Measurements from ENCODE around the gene FARSA. TPM values are rescaled to one million over a fixed set of nuclear protein-coding genes. Genes with fewer than 3 reads are reported as not detected.
A peak's percentile ranks its signal among the peaks of the same experiment; 100 is the strongest.
"Not testable (repeated sequence)": the region's sequence is repeated elsewhere in the genome, so short reads cannot be mapped to it uniquely, and the experiment has no call there.

FARSA gene
- total RNA-seq, 1 experiment from 2014 or later, result 192 TPM

DNA sequence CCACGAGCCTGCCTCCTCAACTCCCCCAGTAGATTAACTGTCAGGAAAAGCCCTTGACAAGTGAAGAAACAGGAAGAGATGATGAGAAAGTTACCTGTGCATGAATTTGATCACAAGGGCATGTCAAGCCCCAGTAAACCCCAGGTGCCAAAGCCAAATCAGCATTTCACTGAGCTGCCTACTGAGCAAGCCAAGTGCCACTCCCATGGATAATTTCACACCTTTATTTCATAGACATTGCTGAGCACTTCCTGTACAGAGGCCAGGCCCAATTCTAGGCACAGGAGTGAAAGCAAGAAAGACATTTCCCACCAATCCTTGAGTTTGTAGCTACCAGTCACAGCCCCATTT, 21.1 kb upstream of the FARSA start:
- no peak for DNase-seq (ENCODE audit: low read depth)

DNA sequence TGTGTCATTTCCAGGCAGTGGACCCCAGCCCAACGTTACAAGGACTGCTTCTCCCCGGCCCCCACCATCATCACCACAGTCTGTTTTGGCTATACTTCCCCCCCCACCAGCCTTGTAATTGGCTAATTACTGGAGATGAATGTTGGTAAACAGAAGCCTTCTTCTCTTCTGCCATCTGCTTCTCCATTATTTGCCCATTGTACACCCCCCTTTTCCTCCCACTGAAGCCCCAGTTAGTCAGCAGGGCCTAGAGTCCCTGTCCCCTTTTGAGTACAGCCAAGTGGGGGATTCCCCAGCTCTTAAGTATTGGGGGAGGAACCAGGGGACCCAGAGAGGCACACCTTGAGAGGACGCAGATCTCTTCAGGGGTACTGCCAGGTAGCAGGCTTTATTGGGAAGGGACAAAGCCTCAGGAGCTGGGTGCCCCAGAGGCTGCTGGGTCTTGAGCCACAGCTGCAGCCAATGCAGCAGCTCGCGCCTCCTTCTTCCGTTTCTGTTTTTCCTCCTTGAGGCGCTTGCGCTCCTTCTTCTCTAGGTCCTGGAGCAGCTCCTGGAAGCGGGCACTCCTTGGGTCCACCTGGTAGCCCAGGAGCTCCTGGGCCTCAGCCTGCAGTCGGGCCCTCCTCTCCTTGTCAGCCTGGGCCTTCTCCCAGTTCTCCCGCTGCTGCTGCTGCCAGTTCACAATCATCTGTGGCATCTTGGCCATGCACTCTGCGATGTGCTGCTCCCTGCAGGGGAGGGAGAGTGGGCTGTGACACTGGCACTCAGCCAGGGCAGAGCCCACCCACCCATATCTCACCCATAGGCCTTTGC, 20.5 kb upstream of the FARSA start:
- no peak for DNase-seq (ENCODE audit: low read depth)

GRCh38 chr19:12953138-12953798, 19.8 kb upstream of the FARSA start:
- DNase-seq (ENCODE audit: low read depth), result no peak

- DNase-seq (ENCODE audit: low read depth), result peak; percentile 83
Observed at GRCh38 chr19:12952488-12953137, 19.1 kb upstream of the FARSA start.

DNA sequence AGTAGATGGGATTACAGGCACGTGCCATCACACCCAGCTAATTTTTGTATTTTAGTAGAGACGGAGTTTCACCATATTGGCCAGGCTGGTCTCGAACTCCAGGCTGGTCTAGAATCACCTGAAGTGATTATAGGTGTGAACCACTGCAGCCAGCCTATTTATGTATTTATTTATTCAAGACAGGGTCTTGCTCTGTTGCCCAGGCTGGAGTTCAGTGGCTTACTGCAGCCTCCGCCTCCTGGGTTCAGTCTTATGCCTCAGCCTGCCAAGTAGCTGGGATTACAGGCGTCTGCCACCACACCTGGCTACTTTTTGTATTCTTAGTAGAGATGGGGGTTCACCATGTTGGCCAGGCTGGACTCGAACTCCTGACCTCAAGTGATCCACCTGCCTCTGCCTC, 18.5 kb upstream of the FARSA start:
- DNase-seq (ENCODE audit: low read depth), result not testable (repeated sequence)

DNA sequence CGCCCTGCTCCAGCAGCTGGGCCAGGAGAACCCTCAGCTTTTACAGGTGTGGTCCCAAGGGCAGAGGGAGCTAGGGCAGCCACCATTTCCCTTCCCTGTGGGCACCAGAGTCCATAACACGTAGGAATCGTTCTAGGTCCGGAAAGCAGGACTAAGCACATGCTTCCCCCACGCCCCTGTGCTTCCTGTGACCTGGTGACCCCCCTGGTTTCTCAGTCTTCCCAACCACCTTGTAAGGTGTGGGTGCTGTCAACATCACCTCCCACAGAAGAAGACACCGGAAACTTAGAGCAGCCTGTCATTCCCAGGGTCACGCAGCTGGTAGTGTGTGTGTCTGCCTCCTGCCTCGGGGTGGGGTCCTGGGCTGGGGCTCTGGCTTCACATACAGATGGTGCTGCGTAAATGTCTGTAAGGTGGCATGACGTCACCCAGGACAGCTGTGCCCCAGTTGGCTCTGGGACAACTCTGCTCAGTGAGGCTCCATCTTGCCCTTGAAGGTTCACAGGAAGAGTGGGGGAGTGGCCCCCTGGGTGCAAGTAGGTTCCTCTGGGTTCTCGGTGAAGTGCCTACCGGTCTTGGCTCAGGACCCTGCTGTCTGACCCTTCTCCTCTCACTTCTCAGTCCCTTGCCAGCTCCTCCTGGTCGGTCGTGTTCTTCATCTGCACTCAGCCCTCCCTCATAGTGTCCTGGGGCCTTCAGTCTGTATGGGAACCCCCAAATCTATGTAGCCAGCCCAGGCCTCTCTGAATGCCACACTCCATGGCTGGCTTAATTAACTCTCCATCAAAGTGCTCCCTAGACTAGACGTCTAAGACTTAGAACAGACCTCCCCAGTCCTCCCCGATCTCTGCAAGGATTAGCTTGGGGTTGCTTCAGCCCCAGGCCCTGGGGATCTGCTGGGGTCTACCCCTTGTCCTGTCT, 16.1 kb upstream of the FARSA start:
- no peak for DNase-seq (ENCODE audit: low read depth)

GRCh38 chr19:12948612-12949362, 15.3 kb upstream of the FARSA start:
- no peak for DNase-seq (ENCODE audit: low read depth)

DNA sequence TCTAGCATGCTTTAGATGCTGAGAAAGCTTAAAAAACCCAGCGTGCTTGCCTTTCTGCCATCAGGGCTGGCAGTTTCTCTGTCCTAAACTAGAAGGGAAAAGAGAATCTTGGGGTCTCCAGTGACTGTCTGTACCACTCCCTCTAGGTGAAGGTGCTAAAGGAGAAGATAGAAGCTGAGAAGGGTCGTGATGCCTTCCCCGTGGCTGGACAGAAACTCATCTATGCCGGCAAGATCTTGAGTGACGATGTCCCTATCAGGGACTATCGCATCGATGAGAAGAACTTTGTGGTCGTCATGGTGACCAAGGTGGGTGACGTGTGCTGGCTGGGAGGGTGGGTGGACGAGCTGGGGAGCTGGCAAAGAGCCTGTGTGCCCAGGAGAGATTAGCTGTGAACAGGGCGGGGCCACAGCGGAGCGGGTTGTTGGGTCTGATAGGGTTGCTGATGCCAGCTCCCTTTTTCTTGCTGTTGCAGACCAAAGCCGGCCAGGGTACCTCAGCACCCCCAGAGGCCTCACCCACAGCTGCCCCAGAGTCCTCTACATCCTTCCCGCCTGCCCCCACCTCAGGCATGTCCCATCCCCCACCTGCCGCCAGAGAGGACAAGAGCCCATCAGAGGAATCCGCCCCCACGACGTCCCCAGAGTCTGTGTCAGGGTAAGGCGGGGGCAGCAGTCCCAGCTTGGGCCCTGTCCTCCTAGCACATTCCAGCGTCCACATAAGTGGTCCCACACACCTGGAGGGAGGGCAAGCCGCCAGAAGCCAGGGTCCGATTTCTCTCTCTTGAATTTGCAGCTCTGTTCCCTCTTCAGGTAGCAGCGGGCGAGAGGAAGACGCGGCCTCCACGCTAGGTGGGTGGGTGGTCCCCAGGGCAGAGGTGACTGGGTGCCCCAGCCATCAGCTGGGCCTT, 14.4 kb upstream of the FARSA start:
- DNase-seq (ENCODE audit: low read depth), result no peak

DNA sequence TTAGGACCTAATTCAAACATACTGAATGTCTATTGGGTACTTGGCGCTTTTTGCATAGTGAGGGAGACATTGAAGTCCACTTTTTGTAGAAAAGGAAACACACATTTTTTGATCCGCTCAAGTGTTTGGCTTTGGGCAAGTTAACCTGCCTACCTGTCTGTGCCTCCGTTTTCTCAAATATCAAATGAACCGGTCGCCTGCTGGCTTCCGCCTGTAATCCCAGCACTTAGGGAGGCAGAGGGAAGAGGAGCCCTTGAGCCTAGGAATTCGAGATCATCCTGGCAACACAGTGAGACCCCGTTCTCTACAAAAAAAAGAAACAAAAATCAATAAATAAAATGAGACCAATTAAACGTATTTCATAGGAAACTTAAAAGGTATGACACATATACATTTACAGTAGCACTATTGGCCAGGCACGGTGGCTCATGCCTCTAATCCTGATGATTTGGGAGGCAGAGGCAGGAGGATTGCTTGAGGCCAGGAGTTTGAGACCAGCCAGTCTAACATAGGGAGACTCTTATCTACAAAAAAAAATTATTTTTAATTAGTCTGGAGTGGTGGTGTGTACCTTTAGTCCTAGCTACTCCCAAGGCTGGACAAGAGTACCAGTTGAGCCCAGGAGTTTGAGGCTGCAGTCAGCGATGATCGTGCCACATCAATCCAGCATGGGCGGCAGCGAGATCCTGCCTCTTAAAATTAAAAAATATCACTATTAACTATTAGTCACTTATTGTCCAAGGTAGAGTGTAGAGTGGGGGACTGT, 13.4 kb upstream of the FARSA start:
- DNase-seq (ENCODE audit: low read depth), result no peak

DNA sequence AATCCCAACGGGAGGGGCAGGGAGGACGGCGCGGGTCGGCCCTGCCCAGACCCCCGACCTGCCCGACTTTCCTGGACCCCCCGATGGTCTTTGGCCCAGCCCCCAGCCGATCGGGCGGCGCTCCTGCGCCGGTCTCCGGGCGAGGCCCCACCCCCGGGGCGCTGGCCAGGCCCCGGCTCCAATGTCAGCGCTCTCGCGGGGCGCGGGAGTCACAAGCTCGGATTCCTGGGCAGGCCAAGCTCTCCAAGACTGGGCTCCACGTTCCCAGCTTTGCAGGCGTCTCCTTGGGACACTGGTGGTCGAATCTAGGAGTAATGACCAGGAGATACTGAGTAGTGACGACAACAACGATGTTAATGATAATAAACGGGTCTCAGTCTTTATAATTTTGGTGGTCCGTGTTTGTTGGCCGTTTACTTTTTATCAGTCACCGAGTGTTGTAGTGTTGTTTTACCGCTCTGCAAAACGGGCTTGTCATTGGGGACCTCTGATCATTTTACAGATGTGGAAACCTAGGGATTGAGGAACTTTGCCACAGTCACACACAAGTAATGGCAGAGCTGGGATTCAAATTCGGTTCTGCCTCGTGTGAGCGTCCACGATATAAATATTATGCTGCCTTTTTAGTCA, 12.7 kb upstream of the FARSA start:
- DNase-seq (ENCODE audit: low read depth), result peak; percentile 80

GRCh38 chr19:12945479-12946091, 12.1 kb upstream of the FARSA start, which contains the start of gene RAD23A:
RAD23A (plus strand) TSS chr19:12945862; CDS start chr19:12945949, 87 bp downstream.
- DNase-seq (ENCODE audit: low read depth), result peak; percentile 95

DNA sequence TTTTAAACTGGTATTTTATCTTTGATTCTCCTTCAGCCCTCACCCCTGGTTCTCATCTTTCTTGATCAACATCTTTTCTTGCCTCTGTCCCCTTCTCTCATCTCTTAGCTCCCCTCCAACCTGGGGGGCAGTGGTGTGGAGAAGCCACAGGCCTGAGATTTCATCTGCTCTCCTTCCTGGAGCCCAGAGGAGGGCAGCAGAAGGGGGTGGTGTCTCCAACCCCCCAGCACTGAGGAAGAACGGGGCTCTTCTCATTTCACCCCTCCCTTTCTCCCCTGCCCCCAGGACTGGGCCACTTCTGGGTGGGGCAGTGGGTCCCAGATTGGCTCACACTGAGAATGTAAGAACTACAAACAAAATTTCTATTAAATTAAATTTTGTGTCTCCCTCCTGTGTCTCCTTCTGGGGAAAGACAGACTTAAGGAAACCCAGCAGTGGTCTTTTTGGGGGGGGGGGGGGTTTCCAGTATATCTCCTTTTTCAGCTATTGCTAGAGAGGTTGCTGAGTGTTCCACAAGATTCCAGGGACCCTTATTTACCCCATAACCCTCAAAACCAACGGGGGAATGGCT, 10.7 kb upstream of the FARSA start:
- DNase-seq (ENCODE audit: low read depth), result no peak

DNA sequence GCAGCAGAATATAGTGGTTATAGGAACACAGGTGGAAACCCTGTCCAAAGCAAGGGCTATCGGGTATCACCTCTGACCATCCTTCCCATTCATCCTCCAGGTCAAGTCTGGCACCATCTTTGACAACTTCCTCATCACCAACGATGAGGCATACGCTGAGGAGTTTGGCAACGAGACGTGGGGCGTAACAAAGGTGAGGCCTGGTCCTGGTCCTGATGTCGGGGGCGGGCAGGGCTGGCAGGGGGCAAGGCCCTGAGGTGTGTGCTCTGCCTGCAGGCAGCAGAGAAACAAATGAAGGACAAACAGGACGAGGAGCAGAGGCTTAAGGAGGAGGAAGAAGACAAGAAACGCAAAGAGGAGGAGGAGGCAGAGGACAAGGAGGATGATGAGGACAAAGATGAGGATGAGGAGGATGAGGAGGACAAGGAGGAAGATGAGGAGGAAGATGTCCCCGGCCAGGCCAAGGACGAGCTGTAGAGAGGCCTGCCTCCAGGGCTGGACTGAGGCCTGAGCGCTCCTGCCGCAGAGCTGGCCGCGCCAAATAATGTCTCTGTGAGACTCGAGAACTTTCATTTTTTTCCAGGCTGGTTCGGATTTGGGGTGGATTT, 10.0 kb upstream of the FARSA start:
- DNase-seq (ENCODE audit: low read depth), result no peak

GRCh38 chr19:12940897-12941296, 7.4 kb upstream of the FARSA start:
- no peak for DNase-seq (ENCODE audit: low read depth)

- DNase-seq (ENCODE audit: low read depth), result no peak
Observed at GRCh38 chr19:12939975-12940423, 6.5 kb upstream of the FARSA start.

DNA sequence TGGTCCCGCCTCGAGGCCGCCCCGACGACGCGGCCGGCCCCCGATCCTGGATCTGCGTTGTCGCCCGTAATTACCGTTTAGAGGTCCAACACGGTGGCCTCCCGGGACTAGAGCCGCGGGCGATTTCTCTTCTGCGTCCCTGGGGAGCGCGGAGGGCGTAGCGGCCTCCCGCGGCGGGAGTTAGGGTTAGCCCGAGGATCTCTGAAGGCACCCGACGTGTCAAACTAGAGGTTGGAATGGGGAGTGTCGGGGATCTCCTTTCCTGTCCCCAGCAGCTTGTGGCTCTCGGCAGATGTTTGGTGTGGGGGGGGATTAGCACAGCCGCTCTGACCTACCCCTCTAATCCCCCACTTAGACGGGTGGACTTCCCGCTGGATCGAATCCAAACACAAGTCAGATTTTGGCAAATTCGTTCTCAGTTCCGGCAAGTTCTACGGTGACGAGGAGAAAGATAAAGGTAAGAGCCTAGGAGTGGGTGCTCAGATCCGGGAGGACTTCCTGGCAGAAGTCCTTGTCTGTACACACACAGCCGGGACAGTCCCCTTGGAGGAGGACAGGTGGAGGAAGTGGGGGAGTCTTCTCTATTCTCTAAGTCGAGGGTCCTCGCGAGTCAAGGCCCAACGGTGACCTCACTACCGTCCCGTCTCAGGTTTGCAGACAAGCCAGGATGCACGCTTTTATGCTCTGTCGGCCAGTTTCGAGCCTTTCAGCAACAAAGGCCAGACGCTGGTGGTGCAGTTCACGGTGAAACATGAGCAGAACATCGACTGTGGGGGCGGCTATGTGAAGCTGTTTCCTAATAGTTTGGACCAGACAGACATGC, 5.5 kb upstream of the FARSA start:
- no peak for DNase-seq (ENCODE audit: low read depth)

All from HT1080 (cell line).